ENCODE results near the gene PRKACA.

DNA sequence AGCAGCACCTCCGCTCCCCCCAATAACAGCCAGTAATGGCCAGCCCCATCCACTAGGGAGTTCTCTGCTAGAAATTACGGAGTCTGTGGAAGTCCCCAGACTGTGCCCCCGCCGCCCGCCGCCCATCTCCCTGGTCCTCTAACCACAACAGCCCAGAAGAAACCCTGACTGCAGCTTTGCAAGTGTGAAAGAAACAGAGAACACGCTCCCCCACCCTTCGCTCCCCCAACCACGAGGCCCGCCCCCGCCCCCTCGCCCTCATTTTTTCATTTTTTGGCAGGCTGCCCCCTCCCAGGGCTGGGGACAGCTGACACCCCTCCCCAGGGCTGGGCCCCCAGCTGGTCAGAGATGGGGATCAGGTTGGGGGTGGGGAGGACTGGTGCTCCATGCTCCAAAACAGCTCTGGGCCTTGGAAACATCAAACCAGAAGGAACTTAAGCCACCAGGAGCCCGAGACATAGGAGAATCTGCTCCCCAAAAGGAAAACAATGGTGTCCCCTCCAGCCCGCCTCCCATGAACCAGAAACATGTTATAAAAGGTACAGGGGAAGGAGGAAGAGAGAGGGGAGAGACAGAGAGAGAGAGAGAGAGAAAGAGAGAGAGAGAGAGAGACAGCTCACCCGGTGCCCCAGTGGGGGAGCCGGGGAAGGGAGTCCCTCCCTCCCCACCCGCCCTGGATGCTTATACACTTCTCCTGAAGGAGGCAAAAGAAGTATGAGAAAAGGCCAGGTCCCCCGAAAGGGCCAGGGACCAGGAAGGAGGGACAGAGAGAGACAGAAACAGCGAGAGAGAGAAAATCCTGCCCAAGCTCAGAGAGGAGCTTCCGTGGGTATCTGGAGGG lies 48.6 kb upstream of the PRKACA start:
- no peak for TF ChIP-seq POLR2A (IDR thresholded peaks at IDR 0.05; ENCODE audit: low read depth, low read length)
- TF ChIP-seq POLR2AphosphoS5 (IDR thresholded peaks at IDR 0.05; ENCODE audit: low read depth, low read length), result no peak
- TF ChIP-seq TAF1 (IDR thresholded peaks at IDR 0.05; ENCODE audit: borderline replicate concordance, low read depth, low read length), result no peak
